Ovary (tissue), 3 donors: Measurements from ENCODE around the gene GHR.

ENCODE experiments used
- CTCF ChIP-seq, 3 donors: fragments of 450-650 bp in 2 of 3; fragments of 200-600 bp in 1 of 3; IDR thresholded peaks; one replicate each; pipeline versions ENCODE4 v1.5.1 to v1.8.0; 2016 to 2022; ENCODE audit warnings: antibody characterized with exemption in 3 of 3, mild to moderate bottlenecking in 1 of 3
- POLR2A ChIP-seq: fragments of 450-650 bp; IDR thresholded peaks from one replicate; pipeline ENCODE4 v1.6.1; 2017; ENCODE audit warnings: antibody characterized with exemption, mild to moderate bottlenecking, moderate library complexity
- donor health status: DM: no; HTN: no; CAD: no.

DNA sequence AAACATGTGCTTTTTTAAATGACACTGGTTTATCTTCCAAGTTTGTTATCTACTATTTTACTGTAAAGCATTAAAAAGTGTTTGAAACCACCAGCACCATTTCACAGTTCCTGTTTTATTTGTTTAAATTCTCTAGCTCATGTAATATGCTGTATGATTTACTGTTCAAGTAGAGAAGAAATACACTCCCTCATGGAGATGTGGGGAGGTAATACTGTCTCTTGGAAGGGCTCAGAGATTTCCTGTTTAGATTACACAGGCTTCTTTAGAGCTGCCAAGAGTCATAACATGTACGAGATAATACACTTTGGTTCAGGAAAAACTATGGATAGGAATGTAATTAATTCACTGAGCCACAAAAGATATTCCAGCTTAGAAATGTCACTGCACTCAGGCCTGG lies 198.4 kb downstream of the GHR start:
- TF ChIP-seq CTCF (IDR thresholded peaks at IDR 0.05) (no peak), POLR2A (no peak)
